H1 (cell line): ENCODE data around the gene MT2A. TPM values are rescaled to one million over a fixed set of nuclear protein-coding genes. Genes with fewer than 3 reads are reported as not detected.

ENCODE experiments used
- CTCF ChIA-PET: fragments of 300-600 bp; sonication (Branson Sonifier 250); formaldehyde crosslinking; loops from one replicate; lab custom pipeline; 2021; ENCODE audit not compliant: partially characterized antibody; lab: Charles Lee
- POLR2A ChIA-PET: fragments of 300-600 bp; sonication (Branson Sonifier 250); formaldehyde crosslinking; loops from one replicate; lab custom pipeline; 2021; ENCODE audit warnings: inconsistent platforms; ENCODE audit not compliant: partially characterized antibody; lab: Charles Lee
- DNase-seq, 2 experiments: peaks; one replicate each; pipeline versions ENCODE4 v3.0.0 to v3.0.0-alpha.2; 2010 to 2022; ENCODE audit warnings: low spot score in 2 of 2, low read depth in 1 of 2, mixed read lengths in 1 of 2
- FAIRE-seq: peaks from 2 replicates; lab custom pipeline; 2011; peaks lifted over from hg19 to GRCh38; lab: Jason Lieb, UNC
- H2AFZ ChIP-seq: 2 replicates; pipeline ENCODE4 v1.8.1; 2012; ENCODE audit warnings: low read length, inconsistent platforms
- H2AK5ac ChIP-seq: 2 replicates; pipeline ENCODE4 v1.6.1; 2013; ENCODE audit warnings: low read depth, low read length
- H2BK120ac ChIP-seq: replicated peaks from 2 replicates; pipeline ENCODE3; 2013; ENCODE audit warnings: low read depth, low read length, inconsistent platforms
- H2BK12ac ChIP-seq: 2 replicates; pipeline ENCODE4 v1.6.1; 2013; ENCODE audit warnings: low read depth, low read length
- H2BK15ac ChIP-seq: 2 replicates; pipeline ENCODE4 v1.6.1; 2013; ENCODE audit warnings: low read length
- H2BK20ac ChIP-seq: 2 replicates; pipeline ENCODE4 v1.6.1; 2013; ENCODE audit warnings: low read length
- H2BK5ac ChIP-seq: 2 replicates; pipeline ENCODE4 v1.6.1; 2013; ENCODE audit warnings: low read depth, low read length
- H3K14ac ChIP-seq: 2 replicates; pipeline ENCODE4 v1.6.1; 2013; ENCODE audit warnings: inconsistent platforms; ENCODE audit not compliant: insufficient read length
- H3K18ac ChIP-seq: 2 replicates; pipeline ENCODE4 v1.6.1; 2013; ENCODE audit warnings: low read length; ENCODE audit errors: extremely low read depth
- H3K23ac ChIP-seq: 2 replicates; pipeline ENCODE4 v1.6.1; 2013; ENCODE audit warnings: inconsistent platforms; ENCODE audit not compliant: insufficient read length
- H3K23me2 ChIP-seq: 2 replicates; pipeline ENCODE4 v1.6.1; 2013; ENCODE audit warnings: low read depth, low read length
- H3K27ac ChIP-seq: 2 replicates; pipeline ENCODE4 v1.6.1; 2011; ENCODE audit warnings: low read depth, low read length, inconsistent platforms
- H3K27me3 ChIP-seq, 4 experiments: replicated peaks in 1 of 4; 1 replicate in 1 of 4; 2 replicates in 3 of 4; pipeline versions ENCODE4 v1.6.1 to v1.8.1; 2011 to 2013; ENCODE audit warnings: low read length in 3 of 4, mild to moderate bottlenecking in 3 of 4, inconsistent platforms in 2 of 4, mixed read lengths in 2 of 4, moderate library complexity in 1 of 4; ENCODE audit not compliant: control insufficient read depth in 3 of 4, insufficient read depth in 3 of 4; ENCODE audit errors: extremely low read depth in 1 of 4
- H3K36me3 ChIP-seq, 4 experiments: 2 replicates each; pipeline versions ENCODE4 v1.6.1 to v1.8.1; 2011 to 2013; ENCODE audit warnings: mild to moderate bottlenecking in 4 of 4, low read length in 3 of 4, moderate library complexity in 2 of 4, control low read depth in 1 of 4, inconsistent platforms in 1 of 4; ENCODE audit not compliant: insufficient read depth in 4 of 4, control insufficient read depth in 2 of 4
- H3K4ac ChIP-seq: replicated peaks from 2 replicates; pipeline ENCODE3; 2013; ENCODE audit warnings: low read length, low read depth, mixed read lengths, inconsistent platforms; ENCODE audit not compliant: insufficient read length
- H3K4me1 ChIP-seq, 4 experiments: replicated peaks in 1 of 4; 1 replicate in 1 of 4; 2 replicates in 3 of 4; pipeline versions ENCODE4 v1.6.1 to v1.8.1; 2011 to 2013; ENCODE audit warnings: low read length in 3 of 4, inconsistent platforms in 2 of 4, mixed read lengths in 1 of 4; ENCODE audit not compliant: insufficient read depth in 4 of 4, control insufficient read depth in 3 of 4
- H3K4me2 ChIP-seq, 2 experiments: 2 replicates each; pipeline versions ENCODE4 v1.6.1 to v1.8.1; 2011 to 2013; ENCODE audit warnings: low read depth in 2 of 2, low read length in 2 of 2, control low read depth in 1 of 2, inconsistent platforms in 1 of 2, mild to moderate bottlenecking in 1 of 2; ENCODE audit not compliant: insufficient read depth in 1 of 2
- H3K4me3 ChIP-seq, 4 experiments: fragments of 200-600, 300-600 bp in 1 of 4; sonication (generic), shearing (Covaris generic), sonication (Bioruptor Twin) in 1 of 4; 2 replicates each; pipeline versions ENCODE4 v1.5.1 to v1.8.1; 2011 to 2016; ENCODE audit warnings: low read length in 4 of 4, low read depth in 3 of 4, control low read depth in 2 of 4, inconsistent platforms in 2 of 4, mild to moderate bottlenecking in 2 of 4, mixed read lengths in 1 of 4, moderate library complexity in 1 of 4; ENCODE audit not compliant: insufficient read depth in 2 of 4; ENCODE audit errors: extremely low read depth in 1 of 4
- H3K56ac ChIP-seq: replicated peaks from 2 replicates; pipeline ENCODE3; 2013; ENCODE audit warnings: low read depth, mild to moderate bottlenecking, mixed read lengths, low read length, inconsistent platforms; ENCODE audit not compliant: insufficient read length
- H3K79me1 ChIP-seq: 2 replicates; pipeline ENCODE4 v1.6.1; 2013; ENCODE audit warnings: low read depth, low read length, control low read depth
- H3K79me2 ChIP-seq, 2 experiments: 2 replicates each; pipeline versions ENCODE4 v1.6.1 to v1.8.1; 2012 to 2013; ENCODE audit warnings: low read length in 2 of 2, mild to moderate bottlenecking in 2 of 2, inconsistent platforms in 1 of 2; ENCODE audit not compliant: insufficient read depth in 2 of 2, control insufficient read depth in 1 of 2
- H3K9ac ChIP-seq, 4 experiments: replicated peaks in 1 of 4; 1 replicate in 1 of 4; 2 replicates in 3 of 4; pipeline versions ENCODE4 v1.6.1 to v1.8.1; 2011 to 2013; ENCODE audit warnings: low read depth in 3 of 4, low read length in 3 of 4, control low read depth in 2 of 4, mild to moderate bottlenecking in 2 of 4, moderate library complexity in 2 of 4, inconsistent platforms in 1 of 4; ENCODE audit errors: extremely low read depth in 1 of 4
- H3K9me3 ChIP-seq, 2 experiments: 2 replicates each; pipeline versions ENCODE4 v1.6.1 to v1.8.1; 2012 to 2013; ENCODE audit warnings: mild to moderate bottlenecking in 2 of 2, moderate library complexity in 2 of 2, control low read depth in 1 of 2, inconsistent platforms in 1 of 2, low read depth in 1 of 2, low read length in 1 of 2, mixed read lengths in 1 of 2; ENCODE audit not compliant: insufficient read depth in 2 of 2
- H4K20me1 ChIP-seq, 2 experiments: replicated peaks in 1 of 2; 2 replicates each; pipeline versions ENCODE3 to v1.8.1; 2011 to 2013; ENCODE audit warnings: inconsistent platforms in 2 of 2, low read length in 2 of 2, mild to moderate bottlenecking in 1 of 2; ENCODE audit not compliant: insufficient read depth in 2 of 2, control insufficient read depth in 1 of 2
- H4K5ac ChIP-seq: 2 replicates; pipeline ENCODE4 v1.6.1; 2013; ENCODE audit warnings: low read length, low read depth, mixed read lengths, inconsistent platforms; ENCODE audit not compliant: insufficient read length
- H4K8ac ChIP-seq: 2 replicates; pipeline ENCODE4 v1.8.0; 2013; ENCODE audit warnings: mild to moderate bottlenecking, moderate library complexity, low read length, inconsistent platforms; ENCODE audit not compliant: insufficient read depth; ENCODE audit errors: extremely low read depth
- H4K91ac ChIP-seq: replicated peaks from 2 replicates; pipeline ENCODE3; 2013; ENCODE audit warnings: low read length, mixed read lengths, inconsistent platforms; ENCODE audit not compliant: insufficient read length
- CBX8 ChIP-seq: fragments of 300-800, 300-1000 bp; sonication (generic); IDR thresholded peaks from 2 replicates; pipeline ENCODE4 v1.7.1; 2016; ENCODE audit warnings: low read depth, low read length, borderline replicate concordance
- CEBPB ChIP-seq: IDR thresholded peaks from 2 replicates; pipeline ENCODE4 v1.6.1; 2012; ENCODE audit warnings: low read depth, low read length
- CHD1 ChIP-seq: IDR thresholded peaks from 2 replicates; pipeline ENCODE4 v1.6.1; 2012; ENCODE audit warnings: low read depth, low read length, improper control_type of control experiment
- HDAC2 ChIP-seq, 2 experiments: fragments of 300-600 bp in 1 of 2; sonication (generic) in 1 of 2; IDR thresholded peaks; 2 replicates each; pipeline ENCODE4 v1.6.1; 2011 to 2012; ENCODE audit warnings: low read depth in 2 of 2, low read length in 2 of 2, mild to moderate bottlenecking in 2 of 2, moderate library complexity in 2 of 2, borderline replicate concordance in 1 of 2, inconsistent platforms in 1 of 2
- HDAC6 ChIP-seq: IDR thresholded peaks from one replicate; pipeline ENCODE4 v1.7.1; 2012; ENCODE audit warnings: low read depth, mild to moderate bottlenecking, inconsistent platforms, low read length, moderate library complexity
- WGBS, 2 experiments: shearing (Covaris generic) in 1 of 2; methylation state at CpG; one replicate each; pipeline versions ENCODE4 v1.1.6 to v1.1.7; 2013 to 2015; ENCODE audit warnings: low lambda C conversion rate in 2 of 2, mixed read lengths in 2 of 2, inconsistent platforms in 1 of 2, low coverage in 1 of 2, missing lambda C conversion rate in 1 of 2; ENCODE audit not compliant: insufficient replicate concordance in 2 of 2, insufficient coverage in 1 of 2, insufficient read length in 1 of 2; ENCODE audit errors: extremely low coverage in 1 of 2, missing lambda C conversion rate in 1 of 2; 5-methylcytosine and 5-hydroxymethylcytosine counted together
- polyA plus RNA-seq, 7 experiments: library from polyadenylated mRNA; depleted of rRNA in 3 of 7; stranded (reverse) in 5 of 7; unstranded in 2 of 7; fragments of >200 nt in 5 of 7; fragments of 200-250 nt in 2 of 7; gene quantifications; 1 replicate in 5 of 7; 2 replicates in 1 of 7; 4 replicates in 1 of 7; pipeline versions ENCODE4 v1.2.1 to v1.2.3, GENCODE V29; 2011 to 2013; ENCODE audit warnings: missing spikeins in 2 of 7, mixed read lengths in 2 of 7
- total RNA-seq: library from RNA; stranded (reverse); fragmentation: NEBNext Ultra II Directional; extraction: Animal tissue kit (Norgen Biotek cat#: 25700); gene quantifications from 2 replicates; pipeline ENCODE4 v1.2.1, GENCODE V29; 2021
- TF ChIP-seq, protein P1 (sequence below): IDR thresholded peaks from 2 replicates; pipeline ENCODE4 v1.6.1; 2011; ENCODE audit warnings: low read length, improper control_type of control experiment

Gene MT2A
- total and polyA plus RNA-seq, 2 of the 8 experiments (the other 6 are each of a cell fraction or from before 2014, with no cell fraction given): 9.5 to 30.1 TPM

DNA sequence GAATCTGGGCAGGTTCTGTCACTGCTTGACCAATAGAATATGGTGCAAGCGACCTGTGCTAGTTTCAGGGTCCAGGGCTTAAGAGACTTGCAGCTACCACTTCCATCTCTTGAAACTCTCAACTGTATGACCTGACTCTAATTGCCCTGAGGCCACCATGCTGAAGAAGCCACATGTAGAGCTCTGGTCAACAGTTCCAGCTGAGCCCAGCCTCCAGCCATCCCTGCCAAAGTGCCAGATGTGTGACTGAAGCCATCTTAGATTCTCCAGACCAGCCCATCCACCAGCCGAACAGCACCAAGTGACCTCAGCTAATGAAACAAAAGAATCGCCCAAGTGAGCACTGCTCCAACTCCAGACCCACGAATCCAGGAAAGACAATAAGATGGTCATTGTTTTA, 3.4 kb upstream of the MT2A start:
- no peak for FAIRE-seq

More for the DNA sequence above, 3.4 kb upstream of the MT2A start:
- no peak overlapping the region for H4K91ac ChIP-seq
- H2BK20ac ChIP-seq: no peak overlapping the region
- DNase-seq: no peak
- H3K9me3 ChIP-seq: no peaks in the 10 kb centered on the region
- no peak overlapping the region for H2AFZ ChIP-seq
- H3K27me3 ChIP-seq: peaks cover 13 to 39% (median 31%) of the 10 kb centered on the region in 4 experiments
- H2BK12ac ChIP-seq: no peak overlapping the region
- no peaks in the 10 kb centered on the region for H3K79me2 ChIP-seq
- H2BK120ac ChIP-seq: no peak overlapping the region
- H3K4ac ChIP-seq: no peak overlapping the region
- H4K20me1 ChIP-seq: peaks cover 0 to 2% of the 10 kb centered on the region in 2 experiments
- peaks cover 11% of the 10 kb centered on the region; the same call in 1 of the 2 replicates for H3K23me2 ChIP-seq
- 92% methylated on average over 4 of the region's 4 CpGs; no CpG with 5 or more reads in 1 of the 2 experiments for WGBS, 2 experiments
- H4K8ac ChIP-seq: no peak overlapping the region
- H3K18ac ChIP-seq: no peak overlapping the region
- no peak overlapping the region for H2BK15ac ChIP-seq
- ChIA-PET CTCF (interaction anchor here (0.8 to 9.2 kb wide), 12 partner anchors 12 to 97 kb away, joined by 3 to 85 read pairs (median 5); partner anchors contain the start of genes MT1E and MT3), POLR2A (interaction anchor here (1.2 to 1.6 kb wide), 2 partner anchors 21 to 58 kb away, joined by 3 to 7 read pairs; partner anchors contain the start of gene MT1E)
- no peaks in the 10 kb centered on the region for H3K36me3 ChIP-seq
- H4K5ac ChIP-seq: no peak overlapping the region
- no peak overlapping the region for H3K23ac ChIP-seq
- no peaks in the 10 kb centered on the region for H3K79me1 ChIP-seq
- H3K27ac ChIP-seq: no peak overlapping the region
- peaks cover 3 to 16% (median 8%) of the 10 kb centered on the region in 4 experiments for H3K4me1 ChIP-seq
- no peak overlapping the region for H3K4me2 ChIP-seq
- H3K14ac ChIP-seq: no peak overlapping the region
- TF ChIP-seq HDAC2 (IDR thresholded peaks at IDR 0.05; ENCODE audit: borderline replicate concordance in 1 of 2, low read depth in 2 of 2, low read length in 2 of 2): no peak
- TF ChIP-seq CBX8: no peak
- no peak for TF ChIP-seq HDAC6
- TF ChIP-seq CEBPB: no peak
- TF ChIP-seq CHD1: no peak
- TF ChIP-seq, protein P1, sequence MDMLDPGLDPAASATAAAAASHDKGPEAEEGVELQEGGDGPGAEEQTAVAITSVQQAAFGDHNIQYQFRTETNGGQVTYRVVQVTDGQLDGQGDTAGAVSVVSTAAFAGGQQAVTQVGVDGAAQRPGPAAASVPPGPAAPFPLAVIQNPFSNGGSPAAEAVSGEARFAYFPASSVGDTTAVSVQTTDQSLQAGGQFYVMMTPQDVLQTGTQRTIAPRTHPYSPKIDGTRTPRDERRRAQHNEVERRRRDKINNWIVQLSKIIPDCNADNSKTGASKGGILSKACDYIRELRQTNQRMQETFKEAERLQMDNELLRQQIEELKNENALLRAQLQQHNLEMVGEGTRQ: no peak
- H2AK5ac ChIP-seq: no peak overlapping the region
- no peak overlapping the region for H3K4me3 ChIP-seq
- H2BK5ac ChIP-seq: no peak overlapping the region
- no peak overlapping the region for H3K56ac ChIP-seq
- no peak overlapping the region for H3K9ac ChIP-seq
